ENCODE results near the gene MOSPD3. TPM values are rescaled to one million over a fixed set of nuclear protein-coding genes. Genes with fewer than 3 reads are reported as not detected.

Gene MOSPD3
- polyA plus RNA-seq, 1 of the 3 experiments (the other 2 are of a cell fraction): 61.7 TPM

DNA sequence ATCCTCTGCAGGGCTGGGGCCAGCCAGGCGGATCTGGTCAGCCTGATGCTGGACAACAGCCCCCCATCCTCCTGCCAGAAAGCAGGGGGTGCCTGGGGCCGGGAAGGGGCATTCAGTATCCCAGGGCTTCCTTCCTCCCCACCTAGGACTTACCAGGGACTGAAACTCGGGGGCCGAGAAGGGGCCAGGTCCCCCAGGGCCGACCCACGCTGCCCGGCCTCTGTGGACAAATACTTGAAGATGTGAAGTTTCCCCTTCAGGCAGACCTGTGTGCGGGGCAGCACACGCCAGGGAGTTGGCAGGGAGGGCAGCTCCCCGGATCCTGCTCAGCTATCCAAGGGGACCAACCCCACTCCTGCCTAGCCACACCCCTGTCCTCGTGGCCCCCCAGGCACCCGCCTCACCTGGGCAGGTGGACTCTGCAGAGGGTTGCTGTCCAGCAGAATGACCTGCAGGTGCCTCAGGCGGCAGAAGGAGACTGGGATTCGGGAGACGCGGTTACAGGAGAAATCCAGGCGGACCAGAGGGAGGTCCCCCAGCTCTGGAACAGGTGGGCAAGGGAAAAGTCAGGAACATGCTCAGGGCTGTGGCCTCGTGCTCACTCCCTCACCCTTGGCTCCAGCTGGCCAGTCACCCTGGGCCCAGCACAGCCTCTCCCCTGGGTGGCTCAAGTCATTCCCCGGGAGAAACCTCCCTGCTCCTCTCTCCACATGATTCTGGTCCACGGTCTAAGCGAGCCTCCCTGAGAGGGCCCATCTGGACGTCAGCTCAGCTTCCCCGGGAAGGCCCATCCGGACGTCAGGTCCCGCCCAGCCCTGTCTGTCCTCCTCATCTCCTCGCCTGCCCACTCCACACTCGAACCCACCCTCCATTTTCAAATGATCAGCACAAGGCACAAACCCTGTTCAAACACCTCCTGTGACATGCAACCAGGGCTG is 33.8 kb upstream of the MOSPD3 start:
- Histone ChIP-seq H3K4me2 (no peak overlapping the region), H3K79me2 (ENCODE audit: insufficient read depth) (peaks cover 12% of the 10 kb centered on the region), H3K4me3 (ENCODE audit: low read depth in 2 of 2, low read length in 1 of 2) (no peak overlapping the region), H3K27ac (ENCODE audit: low read depth in 2 of 2, low read length in 1 of 2) (no peak overlapping the region), H3K36me3 (replicated peaks in 1 of 2; ENCODE audit: control insufficient read depth in 1 of 2, insufficient read depth in 2 of 2, low read length in 1 of 2) (peaks cover 27 to 61% of the 10 kb centered on the region in 2 experiments), H3K27me3 (ENCODE audit: insufficient read depth) (no peaks in the 10 kb centered on the region), H2AFZ (ENCODE audit: low read depth) (no peak overlapping the region), H3K9me3 (no peaks in the 10 kb centered on the region), H3K9ac (no peak overlapping the region), H3K4me1 (ENCODE audit: control insufficient read depth in 1 of 2, insufficient read depth in 2 of 2, low read depth in 1 of 2, low read length in 1 of 2) (no peaks in the 10 kb centered on the region; a peak in 1 of 4 replicates), H4K20me1 (ENCODE audit: insufficient read depth) (peaks cover 16% of the 10 kb centered on the region), H3K9me2 (no peaks in the 10 kb centered on the region), H3F3A (replicated peaks; ENCODE audit: insufficient read depth) (no peaks in the 10 kb centered on the region)
- CTCF ChIA-PET: interaction anchor here (0.9 to 4.3 kb wide), 5 partner anchors 11 to 126 kb away, joined by 4 to 30 read pairs (median 4); no protein-coding TSS in a partner anchor
- WGBS (ENCODE audit: low lambda C conversion rate): 96% methylated on average over 23 of the region's 28 CpGs
- POLR2A ChIA-PET: interaction anchor here (0.6 kb wide), 1 partner anchor 105 kb away, joined by 3 read pairs; no protein-coding TSS in a partner anchor
- no peak for DNase-seq
- TF ChIP-seq NFIC (IDR thresholded peaks at IDR 0.05; ENCODE audit: borderline replicate concordance) (no peak), MXI1 (IDR thresholded peaks at IDR 0.05; ENCODE audit: low read depth, low read length) (no peak), EP300 (IDR thresholded peaks at IDR 0.05; ENCODE audit: borderline replicate concordance in 1 of 2, low read depth in 1 of 2, low read length in 1 of 2) (no peak), RAD21 (IDR thresholded peaks at IDR 0.05; ENCODE audit: low read length) (no peak), SIN3A (IDR thresholded peaks at IDR 0.05; ENCODE audit: borderline replicate concordance, low read depth, low read length) (no peak), RXRA (IDR thresholded peaks at IDR 0.05; ENCODE audit: borderline replicate concordance, low read depth) (no peak), TAF1 (IDR thresholded peaks at IDR 0.05; ENCODE audit: borderline replicate concordance, low read depth, low read length) (no peak), TEAD4 (IDR thresholded peaks at IDR 0.05; ENCODE audit: borderline replicate concordance, insufficient read depth) (no peak), POLR2AphosphoS5 (IDR thresholded peaks at IDR 0.05; ENCODE audit: low read depth, low read length) (no peak)
- TF ChIP-seq, protein P1, sequence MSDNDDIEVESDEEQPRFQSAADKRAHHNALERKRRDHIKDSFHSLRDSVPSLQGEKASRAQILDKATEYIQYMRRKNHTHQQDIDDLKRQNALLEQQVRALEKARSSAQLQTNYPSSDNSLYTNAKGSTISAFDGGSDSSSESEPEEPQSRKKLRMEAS (IDR thresholded peaks at IDR 0.05; ENCODE audit: low read depth): no peak
- TF ChIP-seq, protein P2, sequence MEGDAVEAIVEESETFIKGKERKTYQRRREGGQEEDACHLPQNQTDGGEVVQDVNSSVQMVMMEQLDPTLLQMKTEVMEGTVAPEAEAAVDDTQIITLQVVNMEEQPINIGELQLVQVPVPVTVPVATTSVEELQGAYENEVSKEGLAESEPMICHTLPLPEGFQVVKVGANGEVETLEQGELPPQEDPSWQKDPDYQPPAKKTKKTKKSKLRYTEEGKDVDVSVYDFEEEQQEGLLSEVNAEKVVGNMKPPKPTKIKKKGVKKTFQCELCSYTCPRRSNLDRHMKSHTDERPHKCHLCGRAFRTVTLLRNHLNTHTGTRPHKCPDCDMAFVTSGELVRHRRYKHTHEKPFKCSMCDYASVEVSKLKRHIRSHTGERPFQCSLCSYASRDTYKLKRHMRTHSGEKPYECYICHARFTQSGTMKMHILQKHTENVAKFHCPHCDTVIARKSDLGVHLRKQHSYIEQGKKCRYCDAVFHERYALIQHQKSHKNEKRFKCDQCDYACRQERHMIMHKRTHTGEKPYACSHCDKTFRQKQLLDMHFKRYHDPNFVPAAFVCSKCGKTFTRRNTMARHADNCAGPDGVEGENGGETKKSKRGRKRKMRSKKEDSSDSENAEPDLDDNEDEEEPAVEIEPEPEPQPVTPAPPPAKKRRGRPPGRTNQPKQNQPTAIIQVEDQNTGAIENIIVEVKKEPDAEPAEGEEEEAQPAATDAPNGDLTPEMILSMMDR (IDR thresholded peaks at IDR 0.05): no peak
- TF ChIP-seq, protein P3, sequence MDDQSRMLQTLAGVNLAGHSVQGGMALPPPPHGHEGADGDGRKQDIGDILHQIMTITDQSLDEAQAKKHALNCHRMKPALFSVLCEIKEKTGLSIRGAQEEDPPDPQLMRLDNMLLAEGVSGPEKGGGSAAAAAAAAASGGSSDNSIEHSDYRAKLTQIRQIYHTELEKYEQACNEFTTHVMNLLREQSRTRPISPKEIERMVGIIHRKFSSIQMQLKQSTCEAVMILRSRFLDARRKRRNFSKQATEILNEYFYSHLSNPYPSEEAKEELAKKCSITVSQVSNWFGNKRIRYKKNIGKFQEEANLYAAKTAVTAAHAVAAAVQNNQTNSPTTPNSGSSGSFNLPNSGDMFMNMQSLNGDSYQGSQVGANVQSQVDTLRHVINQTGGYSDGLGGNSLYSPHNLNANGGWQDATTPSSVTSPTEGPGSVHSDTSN (IDR thresholded peaks at IDR 0.05): no peak

Measured in SK-N-SH (cell line).